ENCODE measurements around the gene TNS1.
A peak's percentile ranks its signal among the peaks of the same experiment; 100 is the strongest.

The TNS1 gene

DNA sequence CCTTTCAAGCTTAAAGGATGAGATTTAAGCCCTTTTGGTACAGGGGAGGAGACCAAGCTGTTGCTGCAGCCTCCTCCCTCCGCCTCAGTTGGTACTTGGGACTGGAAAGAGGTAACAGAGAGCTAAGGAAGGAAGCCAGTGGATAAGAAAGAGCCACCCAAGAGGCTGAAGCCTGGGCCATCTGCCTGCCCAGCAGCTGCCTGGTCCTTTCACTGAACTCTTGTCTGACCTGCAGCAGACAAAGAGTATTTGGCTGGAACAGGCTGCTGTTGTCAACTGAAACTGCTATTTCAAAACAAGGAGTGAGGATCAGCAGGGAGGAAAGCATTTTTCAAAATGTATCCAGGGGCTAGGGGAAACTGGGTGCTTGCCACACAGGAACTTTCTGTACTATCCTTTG is 30.3 kb downstream of the TNS1 start:
- intact Hi-C loops (cut with DNase I) = no loop called here
- peak in 4 of 42 donors; percentile 12 to 26 (median 18) for DNase-seq

DNA sequence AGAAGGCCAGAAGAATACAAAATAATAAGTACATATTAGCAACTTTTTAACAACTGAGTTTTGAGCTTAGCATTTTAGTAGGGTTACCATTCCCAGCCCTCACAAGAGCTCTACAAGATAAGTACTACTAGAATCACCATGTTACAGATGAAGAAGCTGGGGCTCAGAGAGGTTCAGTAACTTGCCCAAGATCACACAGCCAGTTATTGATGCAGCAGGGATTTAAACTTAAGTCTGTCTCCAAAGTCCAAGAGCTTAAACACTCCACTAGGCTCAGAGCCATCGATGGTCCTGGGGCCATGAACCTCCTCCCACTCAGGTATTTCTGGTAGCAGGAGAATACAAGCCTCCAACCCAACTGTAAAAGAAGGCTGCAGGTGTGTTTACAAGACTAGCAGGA is 30.8 kb downstream of the TNS1 start:
- DNase-seq = no peak
- intact Hi-C loops (cut with DNase I) = no loop called here

GRCh38 chr2:217971166-217971565 is 31.6 kb downstream of the TNS1 start:
- intact Hi-C loops (cut with DNase I) = no loop called here
- DNase-seq = no peak

- DNase-seq = no peak
- intact Hi-C loops (cut with DNase I) = no loop called here
These were observed 32.6 kb downstream of the TNS1 start for GRCh38 chr2:217970206-217970605.

DNA sequence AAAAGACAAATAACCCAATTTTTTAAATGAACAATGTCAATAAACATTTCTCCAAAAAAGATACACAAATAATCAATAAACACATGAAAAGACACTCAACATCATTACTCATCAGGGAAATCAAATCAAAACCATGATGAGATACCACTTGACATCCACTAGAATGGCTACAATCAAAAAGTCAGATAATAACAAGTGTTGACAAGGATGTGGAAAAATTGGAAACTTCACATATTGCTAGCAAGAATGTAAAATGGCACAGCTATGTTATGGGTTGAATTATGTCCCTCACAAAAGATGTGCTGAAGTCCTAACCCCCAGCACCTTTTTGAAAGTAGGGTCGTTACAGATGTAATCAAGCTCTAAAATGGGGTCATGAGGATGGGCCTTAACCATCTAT is 33.2 kb downstream of the TNS1 start:
- intact Hi-C loops (cut with DNase I) = no loop called here
- no peak for DNase-seq

DNA sequence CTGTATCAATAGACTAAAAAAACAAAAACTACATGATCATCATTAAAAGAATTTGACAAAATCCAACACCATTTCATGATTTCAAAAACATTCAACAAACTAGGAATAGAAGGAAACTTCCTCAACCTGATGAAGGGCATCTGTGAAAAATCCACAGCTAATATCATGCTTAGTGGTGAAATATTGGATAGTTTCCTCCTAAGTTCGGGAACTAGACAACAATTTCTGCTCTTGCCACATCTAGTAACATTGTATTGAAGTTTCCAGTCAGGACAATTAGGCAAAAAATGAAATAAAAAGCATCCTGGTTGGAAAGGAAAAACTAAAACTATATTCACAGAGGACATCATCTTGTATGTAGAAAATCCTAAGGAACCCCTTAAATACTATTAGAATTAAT is 34.8 kb downstream of the TNS1 start:
- intact Hi-C loops (cut with DNase I) = no loop called here
- DNase-seq = no peak

DNA sequence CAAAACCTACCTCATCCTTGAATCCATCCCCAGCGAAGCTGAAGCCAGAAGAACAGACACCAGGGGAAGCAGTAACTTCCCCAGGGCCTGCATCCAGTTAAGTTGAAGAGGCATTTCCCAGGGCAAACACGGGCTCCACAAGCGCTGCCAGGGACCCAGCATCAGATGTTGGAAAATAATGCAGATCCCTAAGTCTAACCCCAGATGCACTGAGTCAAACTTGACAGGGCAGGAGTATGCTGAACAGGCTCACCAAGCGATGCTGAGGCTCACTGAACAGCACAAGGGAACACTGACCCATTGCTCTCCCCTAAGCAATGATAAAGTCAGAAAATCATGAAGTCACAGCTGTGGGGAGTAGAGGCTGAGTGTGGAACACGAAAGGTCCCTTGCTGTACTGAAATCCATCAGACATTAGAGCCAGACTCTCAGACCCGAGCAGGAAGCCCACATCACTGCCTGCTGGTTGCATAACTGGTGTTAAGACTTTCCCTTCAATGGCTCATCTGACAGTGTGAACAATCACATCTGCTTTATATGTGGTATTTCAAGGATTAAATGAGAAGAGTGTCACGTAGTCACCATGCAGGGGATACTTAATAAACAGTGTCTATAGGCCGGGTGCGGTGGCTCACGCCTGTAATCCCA is 36.2 kb downstream of the TNS1 start:
- intact Hi-C loops (cut with DNase I) = no loop called here
- DNase-seq = peak in 1 of 42 donors; percentile 16

DNA sequence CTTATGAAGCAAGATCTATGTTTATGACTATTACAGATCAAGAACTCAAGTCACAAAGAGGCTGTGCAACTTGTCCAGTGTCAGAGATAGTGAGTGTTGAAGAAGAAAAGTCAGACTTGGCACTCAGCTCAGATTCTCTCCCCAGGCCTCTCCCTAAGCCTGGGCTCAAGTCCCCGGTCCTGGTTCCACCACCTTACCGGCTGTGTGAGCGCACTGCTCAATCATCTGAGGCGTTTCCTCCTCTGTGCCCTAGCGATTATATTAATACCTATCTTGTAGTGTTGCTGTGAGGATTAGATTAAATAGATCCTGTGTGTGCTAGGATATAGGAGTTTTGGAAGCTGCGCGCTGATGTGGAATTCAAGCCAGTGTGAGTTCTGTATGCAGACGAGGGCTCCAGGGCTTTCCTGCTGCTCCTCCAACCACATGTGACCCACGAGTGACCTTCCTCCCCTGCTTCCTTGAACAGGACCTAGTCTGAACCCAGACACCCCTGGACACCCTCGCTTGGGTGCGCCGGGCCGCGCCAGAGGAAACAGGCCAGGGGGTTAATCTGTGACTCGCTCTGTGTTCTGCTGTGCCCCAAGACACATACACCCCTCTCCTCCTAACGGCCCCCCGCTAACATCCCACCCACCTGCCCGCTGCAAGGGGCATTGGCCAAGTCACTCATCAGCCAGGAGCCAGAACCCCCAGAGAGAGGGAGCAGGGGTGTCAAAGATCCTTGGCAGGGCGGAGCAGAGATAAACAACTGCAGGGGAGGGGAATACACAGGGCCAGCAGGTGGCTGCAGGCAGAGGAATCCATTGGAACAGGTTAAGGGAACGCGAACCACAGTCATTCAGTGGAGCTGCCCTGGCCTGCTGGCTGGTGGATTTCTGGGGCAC is 38.3 kb downstream of the TNS1 start:
- intact Hi-C loops (cut with DNase I) = no loop called here

GRCh38 chr2:217960351-217960750 is 42.4 kb downstream of the TNS1 start:
- peak in 1 of 42 donors; percentile 24 for DNase-seq
- intact Hi-C loops (cut with DNase I) = no loop called here

More for the DNA sequence above, 38.3 kb downstream of the TNS1 start:
- DNase-seq = peak in 1 of 42 donors; percentile 24

GRCh38 chr2:217959723-217960122 is 43.1 kb downstream of the TNS1 start:
- intact Hi-C loops (cut with DNase I) = no loop called here
- peak in 2 of 42 donors; percentile 13 to 22 for DNase-seq

GRCh38 chr2:217958884-217959225 is 43.9 kb downstream of the TNS1 start:
- intact Hi-C loops (cut with DNase I) = no loop called here

DNA sequence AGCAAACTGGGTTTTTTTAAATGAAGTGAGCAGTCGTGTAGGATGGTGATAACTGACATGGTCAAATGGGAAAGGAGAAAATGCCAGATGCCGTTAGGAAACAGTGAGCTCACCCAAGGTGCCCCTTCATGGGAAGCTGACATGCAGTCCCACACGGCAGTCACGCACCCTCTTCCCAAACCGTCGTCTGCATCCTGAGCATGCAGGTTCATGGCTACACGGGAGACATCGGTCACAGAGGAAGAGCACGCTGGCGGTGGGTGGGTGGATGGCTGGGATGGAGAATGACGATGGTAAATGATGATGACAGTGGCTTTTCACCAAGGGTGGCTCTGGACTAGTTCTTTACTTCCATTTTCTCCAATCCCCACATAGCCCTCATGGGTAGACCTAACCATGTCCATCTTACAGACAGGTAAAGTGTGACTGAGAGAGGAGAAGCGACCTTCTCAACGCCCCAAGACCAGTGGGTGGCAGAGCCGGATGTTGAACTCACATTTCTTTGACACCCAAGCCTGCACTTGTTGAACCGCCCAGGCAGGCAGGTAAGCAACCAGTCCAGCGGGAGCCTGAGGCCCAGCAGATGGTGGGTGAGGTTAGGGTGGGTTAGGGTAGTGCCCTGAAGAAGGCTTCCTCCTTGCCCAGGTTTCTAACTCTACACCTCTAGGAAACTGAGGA is 44.5 kb downstream of the TNS1 start:
- intact Hi-C loops (cut with DNase I) = no loop called here
- DNase-seq = peak in 2 of 42 donors; percentile 5 to 41

More at GRCh38 chr2:217958884-217959225, 43.9 kb downstream of the TNS1 start:
- no peak for DNase-seq

- peak in 3 of 42 donors; percentile 12 to 23 (median 15) for DNase-seq
- intact Hi-C loops (cut with DNase I) = no loop called here
These were observed 46.0 kb downstream of the TNS1 start for GRCh38 chr2:217956586-217957457.

- peak in 2 of 42 donors; percentile 5 to 10 for DNase-seq
- intact Hi-C loops (cut with DNase I) = no loop called here
These were observed 46.8 kb downstream of the TNS1 start for GRCh38 chr2:217955881-217956493.

- intact Hi-C loops (cut with DNase I) = no loop called here
- peak in 1 of 42 donors; percentile 14 for DNase-seq
These were observed 47.6 kb downstream of the TNS1 start for GRCh38 chr2:217954971-217955740.

- intact Hi-C loops (cut with DNase I) = no loop called here
- peak in 2 of 42 donors; percentile 6 to 9 for DNase-seq
These were observed 48.3 kb downstream of the TNS1 start for GRCh38 chr2:217954469-217954868.

DNA sequence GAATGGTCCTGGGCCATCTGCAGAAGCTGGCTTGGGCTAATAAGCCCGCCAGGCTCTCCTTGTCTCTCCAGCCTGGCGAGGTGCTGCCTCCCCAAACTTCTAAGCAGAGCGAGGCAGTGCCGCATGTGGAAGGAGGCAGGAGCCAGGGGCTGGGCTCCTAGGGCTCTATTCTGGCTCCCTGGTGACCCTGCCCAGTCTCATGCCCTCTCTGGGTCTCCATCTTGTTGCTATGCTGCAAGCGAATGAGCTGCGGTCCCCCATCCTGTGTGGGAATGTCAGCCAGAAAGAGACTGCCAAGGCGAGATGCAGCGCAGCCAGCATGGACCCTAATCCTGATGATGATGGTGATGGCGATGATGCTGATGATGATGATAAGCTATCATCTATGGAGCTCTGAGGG is 48.7 kb downstream of the TNS1 start:
- intact Hi-C loops (cut with DNase I) = no loop called here
- DNase-seq = peak in 1 of 42 donors; percentile 10

GRCh38 chr2:217953531-217953932 is 49.3 kb downstream of the TNS1 start:
- intact Hi-C loops (cut with DNase I) = no loop called here
- peak in 2 of 42 donors; percentile 19 to 41 for DNase-seq

Measured in head of caudate nucleus (tissue), 42 donors.